HG03108 (cell line): ENCODE results near the gene PER1.
"Not testable (repeated sequence)": the region's sequence is repeated elsewhere in the genome, so short reads cannot be mapped to it uniquely, and the experiment has no call there.

Experiments
- ATAC-seq: cut with Tn5 transposase; IDR thresholded peaks from one replicate; pipeline ENCODE4 v1.9.1; 2021; ENCODE audit warnings: moderate library complexity; ENCODE audit not compliant: unreplicated experiment

Gene PER1

GRCh38 chr17:8122924-8123694 lies 29.1 kb downstream of the PER1 start:
- ATAC-seq, result no peak

- ATAC-seq, result no peak
Observed at GRCh38 chr17:8122422-8122923, 29.7 kb downstream of the PER1 start.

GRCh38 chr17:8121681-8122421 lies 30.4 kb downstream of the PER1 start:
- ATAC-seq, result peak; percentile 29

- peak; percentile 0 for ATAC-seq
Observed at GRCh38 chr17:8121407-8121680, 30.9 kb downstream of the PER1 start.

- ATAC-seq, result no peak
Observed at GRCh38 chr17:8120520-8121406, 31.4 kb downstream of the PER1 start.

- no peak for ATAC-seq
Observed at GRCh38 chr17:8119581-8120519, 32.4 kb downstream of the PER1 start.

- ATAC-seq, result peak; percentile 24
Observed at GRCh38 chr17:8118769-8119580, 33.2 kb downstream of the PER1 start.

GRCh38 chr17:8117980-8118768 lies 34.0 kb downstream of the PER1 start, which contains the start of gene ALOXE3:
TSS of gene ALOXE3 (minus strand) at chr17:8118514. CDS start at chr17:8117990, 524 bp downstream.
- ATAC-seq, result no peak

GRCh38 chr17:8117367-8117979 lies 34.7 kb downstream of the PER1 start:
- ATAC-seq, result no peak

GRCh38 chr17:8116776-8117175 lies 35.4 kb downstream of the PER1 start:
- ATAC-seq, result no peak

- ATAC-seq, result no peak
Observed at GRCh38 chr17:8110907-8111306, 41.3 kb downstream of the PER1 start.

GRCh38 chr17:8110456-8110804 lies 41.8 kb downstream of the PER1 start:
- ATAC-seq, result no peak

GRCh38 chr17:8109661-8110455 lies 42.3 kb downstream of the PER1 start:
- ATAC-seq, result no peak

- ATAC-seq, result no peak
Observed at GRCh38 chr17:8108972-8109660, 43.1 kb downstream of the PER1 start.

- ATAC-seq, result not testable (repeated sequence)
Observed at GRCh38 chr17:8106980-8107379, 45.2 kb downstream of the PER1 start.

GRCh38 chr17:8105957-8106398 lies 46.2 kb downstream of the PER1 start:
- no peak for ATAC-seq

GRCh38 chr17:8104911-8105310 lies 47.3 kb downstream of the PER1 start:
- ATAC-seq, result no peak
